Measurements from ENCODE around the gene HOMER2.
A peak's percentile ranks its signal among the peaks of the same experiment; 100 is the strongest.

GRCh38 chr15:82942691-82943090 is 9.8 kb downstream of the HOMER2 start:
- no peak for TF ChIP-seq CTCF (IDR thresholded peaks at IDR 0.05)
- TF ChIP-seq POLR2AphosphoS5 (IDR thresholded peaks at IDR 0.05), result peak in 1 of 3 donors; percentile 38
- no peak for TF ChIP-seq POLR2A (IDR thresholded peaks at IDR 0.05)
